GM12873 (cell line): ENCODE measurements around the gene NRARP.

Experiments used
- TF ChIP-seq, protein P1 (sequence below): IDR thresholded peaks from 2 replicates; pipeline ENCODE4 v1.5.1; 2012; ENCODE audit warnings: low read depth, mild to moderate bottlenecking, moderate library complexity, low read length, control low read depth; ENCODE audit not compliant: insufficient read depth; ENCODE audit errors: missing control alignments

Gene NRARP

GRCh38 chr9:137302118-137302448 lies at the start of gene NRARP:
NRARP (minus strand) TSS chr9:137302271; CDS start chr9:137301928, 343 bp downstream.
- TF ChIP-seq, protein P1, sequence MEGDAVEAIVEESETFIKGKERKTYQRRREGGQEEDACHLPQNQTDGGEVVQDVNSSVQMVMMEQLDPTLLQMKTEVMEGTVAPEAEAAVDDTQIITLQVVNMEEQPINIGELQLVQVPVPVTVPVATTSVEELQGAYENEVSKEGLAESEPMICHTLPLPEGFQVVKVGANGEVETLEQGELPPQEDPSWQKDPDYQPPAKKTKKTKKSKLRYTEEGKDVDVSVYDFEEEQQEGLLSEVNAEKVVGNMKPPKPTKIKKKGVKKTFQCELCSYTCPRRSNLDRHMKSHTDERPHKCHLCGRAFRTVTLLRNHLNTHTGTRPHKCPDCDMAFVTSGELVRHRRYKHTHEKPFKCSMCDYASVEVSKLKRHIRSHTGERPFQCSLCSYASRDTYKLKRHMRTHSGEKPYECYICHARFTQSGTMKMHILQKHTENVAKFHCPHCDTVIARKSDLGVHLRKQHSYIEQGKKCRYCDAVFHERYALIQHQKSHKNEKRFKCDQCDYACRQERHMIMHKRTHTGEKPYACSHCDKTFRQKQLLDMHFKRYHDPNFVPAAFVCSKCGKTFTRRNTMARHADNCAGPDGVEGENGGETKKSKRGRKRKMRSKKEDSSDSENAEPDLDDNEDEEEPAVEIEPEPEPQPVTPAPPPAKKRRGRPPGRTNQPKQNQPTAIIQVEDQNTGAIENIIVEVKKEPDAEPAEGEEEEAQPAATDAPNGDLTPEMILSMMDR: no peak

GRCh38 chr9:137350696-137351584 lies 48.9 kb upstream of the NRARP start:
- TF ChIP-seq, protein P1: no peak

DNA sequence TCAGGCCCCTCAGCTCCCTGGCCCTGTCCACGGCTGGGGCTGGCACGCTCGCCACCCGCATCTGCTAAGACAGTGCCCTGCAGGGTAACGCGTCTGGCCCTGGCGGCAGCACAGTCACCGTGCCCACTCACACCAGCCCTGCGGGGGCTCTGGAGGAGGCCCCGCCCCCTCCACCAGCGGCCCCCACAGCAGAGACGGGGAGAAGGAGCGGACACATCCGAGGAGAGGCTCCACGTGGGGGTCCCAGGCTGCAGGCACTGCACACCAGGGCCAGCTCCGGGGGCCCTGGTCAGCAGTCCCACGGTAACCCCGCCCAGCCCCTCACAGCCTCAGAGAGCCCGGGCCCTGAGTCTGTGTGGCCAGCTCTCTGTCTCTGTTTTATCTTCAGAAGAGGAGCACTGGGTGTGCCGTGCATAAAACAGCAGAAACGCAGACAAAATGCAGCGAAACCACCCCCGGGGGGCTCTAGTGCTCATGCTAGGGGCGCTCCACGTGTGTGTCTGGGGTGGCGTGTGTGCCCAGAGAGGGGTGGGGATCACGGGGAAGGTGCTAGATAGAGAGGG lies 47.5 kb upstream of the NRARP start:
- TF ChIP-seq, protein P1: no peak

DNA sequence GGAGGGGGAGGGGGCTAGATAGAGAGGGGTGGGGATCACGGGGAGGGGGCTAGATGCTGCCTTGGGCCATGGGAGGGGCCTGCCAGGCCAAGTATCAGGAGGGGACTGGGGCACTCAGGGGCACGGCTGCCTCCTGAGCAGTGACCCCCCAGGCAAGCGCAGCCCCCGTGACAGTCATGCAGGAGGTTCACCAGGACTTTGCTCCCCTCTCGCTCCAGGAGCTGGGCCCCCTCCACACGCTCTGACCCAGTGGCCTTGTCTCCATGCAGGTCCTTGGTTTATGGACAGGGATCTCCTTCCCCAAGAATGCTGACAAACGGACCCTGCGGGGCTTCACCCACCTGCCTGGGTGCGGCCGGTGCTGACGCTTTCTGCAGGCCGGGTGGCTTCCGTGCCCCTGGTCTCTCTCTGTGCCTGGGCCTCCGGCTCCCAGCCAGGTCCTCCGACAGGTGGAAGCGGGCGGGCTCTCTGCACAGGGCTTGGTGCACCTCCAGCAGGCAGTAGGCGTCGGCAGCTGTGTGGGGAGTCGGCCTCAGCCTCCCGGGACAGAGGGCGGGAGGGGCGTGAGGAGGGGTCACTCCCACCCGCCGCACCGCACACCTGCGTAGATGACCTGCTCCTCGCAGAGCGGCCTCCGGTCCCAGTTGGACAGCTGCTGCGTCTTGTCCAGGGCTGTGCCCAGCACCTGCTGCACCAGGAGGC lies 46.8 kb upstream of the NRARP start:
- TF ChIP-seq, protein P1: no peak

- TF ChIP-seq, protein P1: no peak
Measured at GRCh38 chr9:137347928-137348327, 45.9 kb upstream of the NRARP start.

- TF ChIP-seq, protein P1: no peak
Measured at GRCh38 chr9:137342482-137342881, 40.4 kb upstream of the NRARP start.

DNA sequence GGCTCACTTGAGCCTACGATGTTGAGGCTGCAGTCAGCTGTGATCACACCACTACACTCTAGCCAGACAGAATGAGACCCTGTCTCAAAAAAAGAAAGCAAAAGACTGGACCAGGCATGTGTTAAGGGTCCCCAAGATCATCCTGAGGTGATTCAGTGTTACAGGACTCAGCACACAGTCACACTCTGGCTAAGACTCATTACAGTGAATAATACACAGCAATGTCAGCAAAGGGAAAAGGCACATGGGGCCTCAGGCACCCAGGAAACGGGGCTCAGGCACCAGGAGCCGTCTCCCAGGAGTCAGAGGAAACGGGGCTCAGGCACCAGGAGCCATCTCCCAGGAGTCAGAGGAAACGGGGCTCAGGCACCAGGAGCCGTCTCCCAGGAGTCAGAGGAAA lies 39.2 kb upstream of the NRARP start:
- TF ChIP-seq, protein P1: no peak
